ENCODE results near the gene ENO3.

Gene ENO3

DNA sequence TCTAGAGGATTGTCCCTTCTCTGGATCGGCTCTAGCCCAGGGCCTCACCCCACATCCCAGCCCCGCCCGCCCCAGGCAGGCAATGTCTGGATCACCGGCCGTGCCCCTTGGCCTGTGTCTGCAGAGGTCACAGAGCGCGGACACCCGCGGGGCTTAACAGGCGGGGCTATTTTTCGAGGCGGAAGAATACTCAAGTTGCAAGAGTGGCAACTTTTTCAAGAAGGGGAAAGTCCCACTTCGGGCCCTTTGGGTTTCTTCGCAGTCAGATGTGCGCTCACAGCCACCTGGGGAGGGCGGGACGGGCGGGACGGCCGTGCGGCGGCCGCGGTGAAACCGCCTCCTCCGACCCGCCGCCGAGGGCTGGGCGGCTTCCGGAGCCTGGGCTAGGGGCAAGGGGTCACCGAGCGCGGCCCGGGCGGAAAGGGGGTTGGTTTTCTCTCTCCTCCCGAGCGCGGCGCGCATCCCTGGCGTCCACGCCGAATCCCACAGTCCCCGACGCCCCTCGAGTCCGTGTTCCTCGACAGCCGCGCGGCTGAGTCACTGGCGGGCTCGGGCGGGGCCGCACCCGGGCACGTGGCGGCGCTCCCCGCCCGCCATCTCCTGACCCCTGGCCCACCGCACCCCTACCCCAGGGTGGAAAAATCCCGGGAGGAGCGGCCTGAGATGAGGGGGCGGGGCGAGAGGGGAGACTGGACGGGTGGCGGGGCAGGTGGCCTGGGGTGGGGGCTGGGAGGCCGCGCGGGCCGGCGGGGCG, 1.4 kb upstream of the ENO3 start:
- in situ Hi-C loops (cut with MboI; ENCODE audit: low sequenced_read_pairs): no loop called here

GRCh38 chr17:4950075-4950745, 709 bp upstream of the ENO3 start:
- in situ Hi-C loops (cut with MboI; ENCODE audit: low sequenced_read_pairs): no loop called here

GRCh38 chr17:4951486-4951885, 567 bp downstream of the ENO3 start:
- in situ Hi-C loops (cut with MboI; ENCODE audit: low sequenced_read_pairs): no loop called here

DNA sequence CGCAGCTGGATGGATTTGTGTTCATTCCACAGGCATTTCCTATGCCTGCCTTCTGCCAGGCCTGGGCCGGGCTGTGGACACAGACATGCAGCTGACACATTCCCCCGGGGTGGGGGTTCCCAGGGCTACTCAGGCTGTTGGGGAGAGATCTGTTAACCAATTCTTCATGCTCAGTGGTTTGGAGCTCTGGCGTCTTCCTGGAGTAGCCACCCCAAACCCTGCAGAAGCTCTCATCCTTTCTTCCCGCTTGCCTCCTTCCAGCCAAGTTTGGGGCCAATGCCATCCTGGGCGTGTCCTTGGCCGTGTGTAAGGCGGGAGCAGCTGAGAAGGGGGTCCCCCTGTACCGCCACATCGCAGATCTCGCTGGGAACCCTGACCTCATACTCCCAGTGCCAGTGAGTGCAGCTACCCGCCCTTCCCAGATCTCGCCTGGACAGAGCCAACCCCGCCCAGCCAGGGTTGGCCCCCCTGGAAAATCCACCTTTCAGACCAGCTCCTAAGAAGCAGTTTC, 2.6 kb downstream of the ENO3 start:
- in situ Hi-C loops (cut with MboI; ENCODE audit: low sequenced_read_pairs): no loop called here

- in situ Hi-C loops (cut with MboI; ENCODE audit: low sequenced_read_pairs): no loop called here
Observed at GRCh38 chr17:4955091-4955490, 4.2 kb downstream of the ENO3 start.

DNA sequence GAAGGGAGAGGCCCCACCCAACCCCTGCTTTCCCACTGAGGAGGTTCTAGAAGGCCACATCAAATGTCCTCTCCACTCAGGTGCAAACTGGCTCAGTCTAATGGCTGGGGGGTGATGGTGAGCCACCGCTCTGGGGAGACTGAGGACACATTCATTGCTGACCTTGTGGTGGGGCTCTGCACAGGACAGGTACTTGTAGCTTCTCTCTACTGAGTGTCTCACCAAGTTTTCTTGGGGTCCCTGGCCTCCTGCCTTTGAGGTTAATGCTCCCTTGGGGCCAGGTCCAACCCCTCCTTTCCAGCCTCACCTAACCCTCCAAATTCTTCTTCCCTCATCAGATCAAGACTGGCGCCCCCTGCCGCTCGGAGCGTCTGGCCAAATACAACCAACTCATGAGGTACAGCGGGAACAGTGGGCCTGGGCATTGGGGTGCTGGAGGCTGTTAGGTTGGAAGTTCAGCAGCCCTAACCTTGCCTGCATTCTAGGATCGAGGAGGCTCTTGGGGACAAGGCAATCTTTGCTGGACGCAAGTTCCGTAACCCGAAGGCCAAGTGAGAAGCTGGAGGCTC, 5.7 kb downstream of the ENO3 start:
- in situ Hi-C loops (cut with MboI; ENCODE audit: low sequenced_read_pairs): no loop called here

DNA sequence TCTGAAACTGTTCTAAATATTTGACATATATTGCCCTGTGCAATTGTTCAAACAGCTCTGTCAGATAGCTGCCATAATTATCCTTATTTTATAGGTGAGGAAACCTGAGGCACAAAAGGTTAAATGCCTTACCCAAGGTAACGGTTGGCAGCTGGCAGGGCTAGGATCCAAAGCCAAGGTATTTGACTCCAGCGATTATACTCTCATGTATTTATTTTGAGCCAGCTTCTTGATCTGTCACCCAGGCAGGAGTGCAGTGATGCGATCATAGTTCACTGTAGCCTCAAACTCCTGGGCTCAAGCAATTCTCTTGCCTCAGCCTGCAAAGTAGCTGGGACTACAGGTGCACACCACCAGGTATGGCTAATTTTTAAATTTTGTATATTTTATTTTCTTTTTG, 7.2 kb downstream of the ENO3 start:
- in situ Hi-C loops (cut with MboI; ENCODE audit: low sequenced_read_pairs): no loop called here

DNA sequence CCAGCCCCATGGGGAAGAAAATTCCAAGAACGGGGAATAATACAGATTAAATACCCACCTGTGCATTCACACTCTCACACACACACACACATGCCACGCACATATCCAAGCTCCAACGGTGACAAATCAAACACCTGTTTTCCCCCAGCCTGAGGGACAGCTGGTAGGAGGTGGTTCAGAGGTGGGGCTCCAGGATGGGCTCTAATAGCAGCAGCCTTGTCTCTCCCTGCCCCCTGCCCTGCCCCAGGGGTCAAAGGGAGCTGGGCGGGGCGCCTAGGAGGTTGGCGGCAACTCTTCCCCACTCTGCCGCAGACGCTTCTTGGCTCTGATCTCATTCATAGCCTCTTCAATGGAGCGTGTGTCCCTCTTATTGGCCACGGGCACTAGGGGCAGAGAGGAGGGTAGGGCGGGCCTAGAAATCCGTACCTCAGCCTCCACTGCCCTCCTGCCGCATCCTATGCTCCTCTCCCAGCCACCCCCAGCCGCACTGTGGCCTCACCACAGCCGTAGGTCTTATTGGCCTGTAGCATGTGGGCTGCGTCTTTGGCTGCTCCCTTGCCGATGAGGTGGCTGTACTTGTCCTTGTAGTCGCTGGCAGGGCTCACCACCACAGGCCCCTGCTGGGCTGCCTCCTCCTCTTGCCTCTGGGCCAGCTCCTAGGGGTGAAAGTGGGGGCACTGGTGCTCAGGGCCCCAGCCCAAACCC, 8.5 kb downstream of the ENO3 start:
- in situ Hi-C loops (cut with MboI; ENCODE audit: low sequenced_read_pairs): no loop called here

DNA sequence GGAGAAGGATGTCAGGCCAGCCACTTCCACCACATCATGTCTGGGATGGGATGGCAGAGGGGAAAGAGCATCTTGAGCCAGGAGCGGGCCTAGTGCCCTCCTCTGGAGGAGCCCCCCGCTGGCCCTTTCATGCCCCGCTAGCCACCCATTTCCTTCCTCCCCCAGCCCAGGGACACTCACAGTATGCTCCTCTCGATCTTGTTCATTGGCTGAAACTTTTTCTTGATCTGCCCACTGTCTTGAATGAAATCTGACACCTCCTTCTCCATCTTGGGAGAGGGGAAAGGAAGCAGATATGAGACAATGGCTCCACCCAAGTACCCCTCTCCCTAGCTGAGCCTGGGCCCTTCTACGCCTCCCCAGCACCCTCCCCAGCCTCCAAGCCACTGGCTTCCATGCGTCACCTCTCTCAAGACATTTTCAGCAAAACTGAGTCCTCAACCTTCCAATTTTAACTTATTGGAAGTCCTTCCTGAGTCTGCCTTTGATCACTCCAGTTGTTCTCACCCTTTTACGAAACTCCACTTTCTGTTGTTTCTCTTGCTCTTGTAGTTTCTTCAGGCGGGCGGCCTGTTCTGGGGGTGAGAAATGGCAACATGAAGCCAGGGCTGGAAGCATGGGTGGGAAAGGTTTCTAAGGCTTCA, 9.5 kb downstream of the ENO3 start:
- in situ Hi-C loops (cut with MboI; ENCODE audit: low sequenced_read_pairs): no loop called here

- in situ Hi-C loops (cut with MboI; ENCODE audit: low sequenced_read_pairs): no loop called here
Observed at GRCh38 chr17:4965311-4965986, 14.5 kb downstream of the ENO3 start.

- in situ Hi-C loops (cut with MboI; ENCODE audit: low sequenced_read_pairs): no loop called here
Observed at GRCh38 chr17:4966844-4967538, 16.1 kb downstream of the ENO3 start.

DNA sequence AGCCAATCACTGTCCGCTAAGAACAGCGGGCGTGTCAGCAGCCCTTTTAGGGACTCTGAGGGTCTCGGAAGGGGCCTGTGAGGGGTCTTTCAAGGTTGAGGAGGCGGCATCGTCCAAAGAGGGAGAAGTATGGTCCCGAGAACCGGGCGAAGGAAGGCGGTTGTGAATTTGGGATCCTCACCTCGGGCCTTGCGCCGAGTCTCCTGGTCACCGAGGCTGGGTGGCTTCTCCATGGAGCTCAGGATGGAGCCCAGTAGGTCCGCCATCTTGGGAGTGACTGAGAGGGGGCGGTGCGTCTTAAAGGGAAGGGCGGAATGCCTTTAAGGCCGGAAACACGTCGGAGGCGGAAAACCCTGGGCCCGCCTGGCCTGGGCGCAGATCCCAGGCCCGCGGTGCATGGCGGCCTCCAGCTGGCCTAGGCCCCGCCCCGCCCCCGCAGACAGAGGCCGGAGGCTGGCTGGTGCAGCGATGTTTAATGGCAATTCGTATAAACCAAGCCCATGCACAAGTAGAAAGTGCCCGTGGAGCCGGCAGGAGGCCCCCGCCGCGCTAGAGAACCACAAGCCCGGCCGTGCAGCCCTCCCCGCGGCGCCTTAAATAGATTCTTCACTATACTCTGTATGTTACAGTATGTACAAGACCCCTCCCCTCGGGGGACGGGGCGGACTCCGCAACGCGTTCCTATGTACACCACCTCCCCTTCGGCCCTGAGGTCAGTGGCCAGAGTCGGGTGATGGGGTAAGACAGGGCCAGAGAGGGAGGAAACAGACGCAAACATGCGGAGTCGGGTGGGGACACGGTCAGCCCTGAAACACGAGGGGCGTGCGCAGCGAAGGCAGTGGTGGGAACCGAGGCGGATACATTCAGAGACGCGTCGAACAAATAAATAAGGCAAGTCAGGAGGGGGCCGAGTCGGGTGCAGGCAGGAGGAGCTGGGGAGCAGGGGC, 16.9 kb downstream of the ENO3 start, which contains the start of gene SPAG7:
SPAG7 (minus strand) TSS at position 279 of the 947 bp plus-strand sequence; CDS start at position 266, 13 bp downstream.
- in situ Hi-C loops (cut with MboI; ENCODE audit: low sequenced_read_pairs): no loop called here

- in situ Hi-C loops (cut with MboI; ENCODE audit: low sequenced_read_pairs): no loop called here
Observed at GRCh38 chr17:4968486-4969046, 17.6 kb downstream of the ENO3 start.

- in situ Hi-C loops (cut with MboI; ENCODE audit: low sequenced_read_pairs): no loop called here
Observed at GRCh38 chr17:4969047-4969550, 18.2 kb downstream of the ENO3 start.

DNA sequence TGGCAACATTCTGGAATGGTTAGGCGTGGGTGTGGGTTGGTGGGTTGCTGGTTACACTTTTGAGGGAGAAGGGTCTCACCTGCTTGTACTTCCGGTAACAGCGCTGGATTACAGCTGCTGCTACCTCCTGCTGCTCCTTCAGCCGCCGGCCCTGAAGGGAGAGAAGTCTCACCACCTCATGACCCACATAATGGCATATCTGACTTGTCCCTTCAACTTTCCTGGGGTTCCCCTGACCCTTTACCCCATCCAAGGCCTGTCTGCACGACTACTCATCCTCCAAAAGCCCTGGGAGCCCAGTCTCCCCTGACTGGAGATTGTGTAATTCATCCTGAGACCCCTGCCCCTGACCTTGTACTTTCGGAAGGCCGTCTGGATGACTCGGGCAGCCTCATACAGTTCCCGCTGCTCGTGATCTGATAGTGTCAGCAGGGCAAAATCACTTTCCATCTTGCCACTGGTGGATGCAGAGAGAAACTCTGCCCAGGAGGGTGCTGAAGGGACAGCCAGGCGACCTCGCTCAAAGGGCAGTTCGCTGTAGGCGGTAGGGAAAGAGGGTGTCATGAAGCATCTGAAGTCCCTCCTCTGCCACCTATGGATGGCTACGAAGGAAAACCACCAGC, 18.7 kb downstream of the ENO3 start:
- in situ Hi-C loops (cut with MboI; ENCODE audit: low sequenced_read_pairs): no loop called here

GRCh38 chr17:4970273-4970672, 19.4 kb downstream of the ENO3 start:
- in situ Hi-C loops (cut with MboI; ENCODE audit: low sequenced_read_pairs): no loop called here

DNA sequence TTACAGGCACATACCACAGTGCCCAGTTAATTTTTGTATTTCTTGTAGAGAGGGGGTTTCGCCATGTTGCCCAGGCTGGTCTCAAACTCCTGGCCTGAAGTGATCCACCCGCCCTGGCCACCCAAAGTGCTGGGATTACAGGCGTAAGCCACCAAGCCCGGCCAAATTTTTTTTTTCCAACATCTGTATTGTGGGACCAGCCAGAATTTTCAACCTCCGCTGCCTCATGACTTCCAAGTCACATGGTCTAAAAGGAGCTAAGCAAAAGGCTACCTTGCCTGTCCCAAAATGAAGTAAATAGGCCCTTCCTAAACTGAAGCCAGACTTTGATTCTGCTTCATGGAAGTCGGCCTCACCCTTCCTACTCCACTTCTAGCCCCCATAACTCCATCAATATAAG, 20.9 kb downstream of the ENO3 start:
- in situ Hi-C loops (cut with MboI; ENCODE audit: low sequenced_read_pairs): no loop called here

DNA sequence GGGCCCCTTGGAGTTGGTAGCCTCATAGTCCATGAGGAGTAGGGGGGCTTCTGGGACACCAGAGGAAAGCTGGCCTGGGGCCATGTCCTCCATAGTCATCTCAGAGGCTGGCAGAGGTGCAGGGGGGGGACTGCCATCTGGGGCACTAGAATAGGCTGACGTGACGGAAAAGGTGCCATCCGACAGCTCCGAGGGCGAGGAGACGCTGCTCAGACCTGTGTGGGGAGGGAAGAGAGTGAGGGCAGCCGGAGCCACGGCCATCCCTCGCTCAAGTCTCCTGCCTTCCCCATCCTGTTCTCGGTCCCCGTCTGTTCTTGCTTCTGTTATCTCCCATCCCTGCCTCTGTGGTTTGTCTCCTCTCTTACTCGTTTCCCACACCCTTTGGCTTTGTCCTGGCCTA, 21.4 kb downstream of the ENO3 start:
- in situ Hi-C loops (cut with MboI; ENCODE audit: low sequenced_read_pairs): no loop called here

Data from hTERT RPE-1 (cell line).